Measurements from ENCODE around the gene PER2. TPM values are rescaled to one million over a fixed set of nuclear protein-coding genes. Genes with fewer than 3 reads are reported as not detected.

PER2 gene
- total RNA-seq, 6 experiments from 2014 or later, result 4.3 to 5.7 (median 4.5) TPM

DNA sequence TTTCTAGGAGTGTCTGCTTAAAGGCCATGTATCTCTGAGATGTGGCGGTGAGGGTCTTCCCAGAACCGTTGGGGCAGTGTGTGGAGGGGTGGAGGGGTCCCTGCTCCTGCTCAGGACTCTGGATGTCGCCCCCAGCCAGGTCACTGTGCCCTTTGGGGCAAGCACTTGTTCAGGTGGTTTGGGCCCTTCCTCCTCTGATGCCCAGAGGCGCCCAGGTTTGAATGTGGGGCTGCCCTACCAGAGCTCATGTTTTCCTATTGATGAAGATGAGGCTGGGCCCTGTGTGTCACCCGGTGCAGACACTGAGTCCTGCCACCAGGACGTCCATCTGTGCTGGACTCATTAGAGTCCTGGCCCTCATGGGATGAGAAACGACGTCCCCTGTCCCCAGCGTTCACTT lies 14.3 kb upstream of the PER2 start:
- Mint-ChIP-seq H3K4me3 (no peak overlapping the region), H3K9me3 (no peaks in the 10 kb centered on the region), H3K4me1 (ENCODE audit: low read depth) (no peaks in the 10 kb centered on the region), H3K36me3 (ENCODE audit: low read depth) (no peaks in the 10 kb centered on the region), H3K27ac (no peak overlapping the region), H3K27me3 (ENCODE audit: insufficient read depth) (peaks cover 24% of the 10 kb centered on the region)
- TF ChIP-seq, protein P1, sequence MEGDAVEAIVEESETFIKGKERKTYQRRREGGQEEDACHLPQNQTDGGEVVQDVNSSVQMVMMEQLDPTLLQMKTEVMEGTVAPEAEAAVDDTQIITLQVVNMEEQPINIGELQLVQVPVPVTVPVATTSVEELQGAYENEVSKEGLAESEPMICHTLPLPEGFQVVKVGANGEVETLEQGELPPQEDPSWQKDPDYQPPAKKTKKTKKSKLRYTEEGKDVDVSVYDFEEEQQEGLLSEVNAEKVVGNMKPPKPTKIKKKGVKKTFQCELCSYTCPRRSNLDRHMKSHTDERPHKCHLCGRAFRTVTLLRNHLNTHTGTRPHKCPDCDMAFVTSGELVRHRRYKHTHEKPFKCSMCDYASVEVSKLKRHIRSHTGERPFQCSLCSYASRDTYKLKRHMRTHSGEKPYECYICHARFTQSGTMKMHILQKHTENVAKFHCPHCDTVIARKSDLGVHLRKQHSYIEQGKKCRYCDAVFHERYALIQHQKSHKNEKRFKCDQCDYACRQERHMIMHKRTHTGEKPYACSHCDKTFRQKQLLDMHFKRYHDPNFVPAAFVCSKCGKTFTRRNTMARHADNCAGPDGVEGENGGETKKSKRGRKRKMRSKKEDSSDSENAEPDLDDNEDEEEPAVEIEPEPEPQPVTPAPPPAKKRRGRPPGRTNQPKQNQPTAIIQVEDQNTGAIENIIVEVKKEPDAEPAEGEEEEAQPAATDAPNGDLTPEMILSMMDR (IDR thresholded peaks at IDR 0.05), result no peak
- no peak for DNase-seq

DNA sequence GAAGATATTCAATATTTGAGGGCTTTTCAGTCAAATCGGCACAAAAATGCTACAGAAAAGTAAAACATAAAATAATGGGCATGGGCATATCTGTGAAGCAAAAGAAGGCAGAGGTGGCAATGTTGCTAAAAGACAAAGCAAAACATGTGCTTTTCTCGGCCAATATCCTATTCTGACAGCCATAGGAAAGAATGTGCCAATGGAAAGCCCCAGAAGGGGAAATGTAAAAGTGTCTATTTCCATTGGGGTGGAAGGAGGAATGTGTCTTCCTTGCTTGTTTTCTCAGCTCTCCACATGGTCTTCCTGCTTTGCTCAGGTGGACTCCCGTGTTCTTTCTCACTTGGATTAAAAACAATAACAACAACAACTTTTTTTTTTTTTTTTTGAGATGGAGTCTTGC lies 13.7 kb upstream of the PER2 start:
- no peak overlapping the region for H3K27ac Mint-ChIP-seq
- H3K4me3 Mint-ChIP-seq, result no peak overlapping the region
- DNase-seq, result no peak
- no peaks in the 10 kb centered on the region for H3K36me3 Mint-ChIP-seq (ENCODE audit: low read depth)
- H3K27me3 Mint-ChIP-seq (ENCODE audit: insufficient read depth), result peaks cover 24% of the 10 kb centered on the region
- TF ChIP-seq, protein P1 (IDR thresholded peaks at IDR 0.05), result no peak
- H3K4me1 Mint-ChIP-seq (ENCODE audit: low read depth), result no peaks in the 10 kb centered on the region
- H3K9me3 Mint-ChIP-seq, result no peaks in the 10 kb centered on the region

DNA sequence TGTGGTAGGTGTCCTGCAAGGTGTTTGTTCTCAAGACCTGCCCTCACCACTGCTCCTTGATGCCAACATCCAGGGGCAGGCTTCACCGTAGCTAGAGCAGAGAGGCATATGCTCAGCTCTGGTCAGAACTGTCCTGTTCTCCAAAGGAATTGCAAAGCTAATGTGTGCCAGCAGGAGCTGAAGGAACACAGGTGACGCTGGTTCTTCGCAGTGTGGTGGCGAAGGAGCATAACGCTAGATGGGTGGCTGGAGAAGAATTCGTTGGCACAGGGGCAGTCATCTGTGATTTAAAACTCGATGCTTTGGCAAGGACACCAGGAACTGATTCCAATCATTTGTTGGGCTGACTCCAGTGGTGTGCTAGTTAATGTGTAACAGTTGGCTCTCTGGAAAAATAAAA lies 11.4 kb upstream of the PER2 start:
- Mint-ChIP-seq H3K4me1 (ENCODE audit: low read depth) (no peaks in the 10 kb centered on the region), H3K27me3 (ENCODE audit: insufficient read depth) (peaks cover 26% of the 10 kb centered on the region), H3K9me3 (no peaks in the 10 kb centered on the region), H3K27ac (no peak overlapping the region), H3K36me3 (ENCODE audit: low read depth) (no peaks in the 10 kb centered on the region), H3K4me3 (no peak overlapping the region)
- DNase-seq, result no peak
- TF ChIP-seq, protein P1 (IDR thresholded peaks at IDR 0.05), result no peak

DNA sequence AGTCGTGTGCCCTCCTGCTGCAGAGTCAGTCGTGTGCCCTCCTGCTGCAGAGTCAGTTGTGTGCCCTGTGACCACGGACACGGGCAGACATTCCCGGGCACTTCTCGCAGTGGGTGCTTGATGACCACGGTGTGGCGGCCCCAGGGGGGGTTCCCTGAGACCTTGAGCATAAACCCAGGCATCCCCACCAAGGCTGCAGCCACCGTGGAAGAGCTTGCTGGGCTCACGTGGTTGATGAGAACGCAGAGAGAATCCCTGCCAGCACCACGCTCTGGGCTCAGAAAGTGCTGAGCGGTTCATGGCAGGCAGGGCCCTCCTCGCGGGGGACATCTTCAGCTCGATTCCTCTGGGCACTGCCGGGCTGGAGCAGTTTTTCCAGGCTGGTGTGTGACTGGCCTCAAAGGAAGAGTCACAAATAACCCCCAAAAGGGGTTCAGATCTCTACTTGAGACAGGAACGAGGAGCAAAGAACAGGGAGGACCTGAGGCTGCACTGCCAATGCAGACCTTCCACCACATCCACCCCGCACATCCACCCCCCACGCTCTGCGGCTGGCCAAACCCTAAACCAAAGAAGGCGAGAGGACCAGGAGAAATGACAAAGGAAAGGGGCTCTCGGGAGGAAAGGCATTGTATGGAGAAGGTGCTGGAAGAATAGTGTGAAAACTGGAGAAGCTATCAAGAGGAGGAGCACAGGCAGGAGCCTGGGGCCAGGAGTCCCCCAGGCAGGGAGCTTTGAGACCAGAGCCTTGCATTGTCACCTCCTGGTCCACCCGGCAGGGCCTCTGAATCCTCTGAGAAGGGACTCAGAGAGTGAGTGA lies 8.4 kb upstream of the PER2 start:
- TF ChIP-seq, protein P1 (IDR thresholded peaks at IDR 0.05), result no peak
- Mint-ChIP-seq H3K27me3 (ENCODE audit: insufficient read depth) (peaks cover 28% of the 10 kb centered on the region), H3K36me3 (ENCODE audit: low read depth) (no peaks in the 10 kb centered on the region), H3K27ac (no peak overlapping the region), H3K4me3 (no peak overlapping the region), H3K9me3 (no peaks in the 10 kb centered on the region), H3K4me1 (ENCODE audit: low read depth) (no peaks in the 10 kb centered on the region)
- DNase-seq, result no peak

DNA sequence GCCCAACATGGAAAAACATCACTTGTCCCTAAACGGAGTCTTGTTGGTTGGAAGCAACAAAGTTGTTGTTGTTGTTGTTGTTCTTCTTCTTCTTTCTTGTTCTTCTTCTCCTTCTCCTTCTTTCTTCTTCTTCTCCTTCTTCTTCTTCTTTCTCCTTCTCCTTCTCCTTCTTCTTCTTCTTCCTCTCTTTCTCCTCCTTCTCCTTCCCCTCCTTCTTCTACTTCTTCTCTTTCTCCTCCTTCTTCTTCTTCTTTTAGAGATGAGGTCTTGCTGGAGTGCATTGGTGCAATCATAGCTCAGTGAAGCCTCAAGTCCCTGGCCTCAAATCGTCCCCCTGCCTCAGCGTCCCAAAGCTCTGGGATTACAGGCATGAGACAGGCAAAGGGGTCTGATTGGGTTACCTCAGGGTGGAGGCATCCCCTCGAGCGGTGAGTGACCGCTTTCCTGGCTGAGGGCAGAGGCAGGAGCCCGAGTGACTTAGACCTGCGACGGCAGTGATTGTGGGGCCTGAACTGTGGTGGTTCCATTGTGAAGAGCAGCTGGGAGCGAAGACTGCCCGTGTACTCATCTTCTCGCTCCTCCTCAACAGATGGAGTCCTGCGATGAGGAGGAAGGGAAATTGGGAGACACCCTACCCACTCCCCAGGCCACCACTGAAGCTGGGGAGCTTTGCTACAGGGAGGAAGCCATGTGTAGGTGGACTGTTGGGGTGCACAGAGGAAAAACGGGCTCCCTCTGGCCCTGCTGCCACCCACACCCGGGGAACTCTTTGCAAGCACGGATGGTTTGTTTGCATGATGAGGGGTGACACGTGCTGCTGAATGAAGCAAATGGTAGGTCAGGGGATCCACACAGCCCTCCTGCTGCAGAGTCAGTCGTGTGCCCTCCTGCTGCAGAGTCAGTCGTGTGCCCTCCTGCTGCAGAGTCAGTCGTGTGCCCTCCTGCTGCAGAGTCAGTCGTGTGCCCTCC lies 7.0 kb upstream of the PER2 start:
- Mint-ChIP-seq H3K27me3 (ENCODE audit: insufficient read depth) (peaks cover 26% of the 10 kb centered on the region), H3K9me3 (no peaks in the 10 kb centered on the region), H3K4me1 (ENCODE audit: low read depth) (no peaks in the 10 kb centered on the region), H3K27ac (no peak overlapping the region), H3K4me3 (no peak overlapping the region), H3K36me3 (ENCODE audit: low read depth) (no peaks in the 10 kb centered on the region)
- TF ChIP-seq, protein P1 (IDR thresholded peaks at IDR 0.05), result no peak
- no peak for DNase-seq
